HPDE6-E6E7 (cell line): ENCODE measurements around the gene TAS2R7.
A peak's percentile ranks its signal among the peaks of the same experiment; 100 is the strongest.
"Not testable (repeated sequence)": the region's sequence is repeated elsewhere in the genome, so short reads cannot be mapped to it uniquely, and the experiment has no call there.

Source experiments
- DNase-seq: peaks from one replicate; pipeline ENCODE4 v3.0.0; 2011; ENCODE audit warnings: missing footprints; ENCODE audit errors: extremely low spot score

The TAS2R7 gene, protein sequence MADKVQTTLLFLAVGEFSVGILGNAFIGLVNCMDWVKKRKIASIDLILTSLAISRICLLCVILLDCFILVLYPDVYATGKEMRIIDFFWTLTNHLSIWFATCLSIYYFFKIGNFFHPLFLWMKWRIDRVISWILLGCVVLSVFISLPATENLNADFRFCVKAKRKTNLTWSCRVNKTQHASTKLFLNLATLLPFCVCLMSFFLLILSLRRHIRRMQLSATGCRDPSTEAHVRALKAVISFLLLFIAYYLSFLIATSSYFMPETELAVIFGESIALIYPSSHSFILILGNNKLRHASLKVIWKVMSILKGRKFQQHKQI

DNA sequence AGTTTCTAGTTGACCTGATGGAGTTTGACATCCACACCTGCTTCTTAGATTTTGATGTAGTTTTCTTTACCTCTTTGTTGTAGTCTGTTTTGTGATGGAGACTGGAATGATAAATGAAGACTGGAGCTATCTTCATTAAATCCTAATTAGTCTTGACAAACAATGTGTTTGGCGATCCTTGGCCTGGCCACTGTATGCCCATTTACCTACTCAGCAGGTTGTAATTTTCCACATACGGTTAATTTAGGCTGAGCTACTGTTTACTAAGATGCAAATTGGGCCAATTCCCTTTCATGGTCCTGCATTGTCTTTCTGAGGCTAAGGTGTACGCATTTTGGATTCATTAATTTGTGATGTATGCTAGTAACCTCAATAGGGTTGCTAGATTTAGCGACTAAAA lies at the start of gene TAS2R7:
Gene TAS2R7, minus strand, starts transcription at position 41 of the 400 bp plus-strand sequence. CDS start 57 bp downstream, outside the sequence.
- no peak for DNase-seq

DNA sequence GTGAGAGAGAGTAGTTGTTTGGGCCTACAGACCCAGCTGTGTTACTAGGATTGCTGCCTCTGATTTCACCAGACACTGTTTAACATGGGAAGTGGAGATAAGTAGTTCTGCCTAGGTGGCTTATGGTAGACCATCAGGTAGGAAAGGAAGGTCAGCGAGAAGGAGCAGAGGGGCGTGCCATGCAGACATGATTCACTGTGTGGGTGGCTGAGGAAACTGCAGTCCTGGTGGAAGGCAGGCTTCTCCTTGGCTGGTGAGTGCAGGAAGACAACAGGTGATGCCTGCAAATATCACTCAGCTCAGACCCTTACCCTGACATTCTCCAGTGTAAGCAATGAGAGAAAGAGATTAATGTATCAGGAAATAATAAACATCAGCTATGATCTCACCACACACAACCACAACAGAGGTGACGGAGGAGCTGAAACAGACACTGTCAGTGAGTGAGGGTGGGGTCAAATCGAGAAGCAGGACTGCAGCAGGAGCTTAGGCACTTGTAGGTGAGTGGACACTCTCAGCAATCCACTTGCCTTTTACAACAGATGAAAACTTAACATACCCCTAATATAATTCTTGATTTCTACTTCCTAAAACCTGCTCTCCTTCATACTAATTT lies 48.9 kb upstream of the TAS2R7 start:
- DNase-seq = no peak

DNA sequence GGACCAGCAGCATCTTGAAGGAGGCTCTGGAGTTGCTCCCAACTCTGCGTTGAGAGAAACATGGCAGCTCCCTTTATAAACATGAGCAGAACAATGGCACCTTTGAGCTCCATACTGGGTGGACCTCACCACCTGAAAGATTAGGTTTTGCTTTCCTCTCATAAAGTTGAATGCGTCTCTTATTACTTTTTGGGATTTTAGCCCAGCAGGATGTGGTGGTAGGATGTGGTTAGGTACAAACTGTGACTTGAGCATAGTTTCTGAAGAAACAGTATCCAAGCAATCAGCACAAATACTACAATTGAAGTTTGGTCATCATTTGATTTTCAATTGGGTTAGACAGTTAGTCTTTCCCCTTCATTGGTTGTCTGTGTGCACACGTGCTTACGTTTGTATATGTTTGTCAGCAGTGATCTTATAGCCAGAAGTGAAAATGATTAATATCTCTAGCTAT lies 47.0 kb upstream of the TAS2R7 start, which contains the start of gene PRR4:
Gene PRR4, minus strand, starts transcription at position 51 of the 454 bp plus-strand sequence. Its CDS starts 38 bp downstream, at position 13.
- no peak for DNase-seq

DNA sequence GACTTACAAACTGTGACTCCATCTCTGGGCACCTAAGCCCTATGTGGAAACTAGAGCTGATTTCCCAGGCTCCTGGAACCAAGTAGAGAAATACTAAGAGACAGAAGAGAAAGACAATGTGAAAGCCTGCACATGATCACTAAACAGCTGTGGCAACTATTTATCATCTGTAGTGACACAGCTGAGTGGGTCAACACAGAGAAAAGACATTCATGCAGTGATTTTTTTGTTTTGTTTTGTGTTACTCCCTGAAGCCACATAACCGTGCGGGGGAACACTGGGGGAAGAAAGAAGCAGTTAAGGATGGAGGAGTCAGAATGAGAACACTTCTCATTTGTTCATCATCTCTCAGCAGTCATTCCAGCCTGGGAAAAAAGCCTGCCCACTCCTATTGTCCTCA lies 45.3 kb upstream of the TAS2R7 start:
- no peak for DNase-seq

DNA sequence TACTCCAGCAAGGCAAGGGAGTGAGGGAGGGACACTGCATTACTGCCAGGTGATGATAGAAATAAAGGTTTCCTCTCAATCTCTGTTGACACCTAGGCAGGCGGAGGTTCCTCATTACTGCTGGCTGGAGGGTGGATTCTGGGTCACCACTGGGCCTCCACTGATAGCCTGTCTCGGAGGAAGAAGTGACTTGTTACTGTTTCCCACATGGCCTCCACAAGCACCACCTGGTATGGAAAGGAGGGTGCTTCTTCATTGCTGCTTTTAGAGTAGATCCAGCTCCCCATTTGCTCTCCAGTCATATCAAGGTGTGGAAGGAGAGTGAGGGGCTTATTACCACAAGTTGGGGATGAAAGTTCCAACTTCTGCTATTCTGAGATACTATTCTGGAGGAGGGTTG lies 40.4 kb upstream of the TAS2R7 start:
- no peak for DNase-seq

DNA sequence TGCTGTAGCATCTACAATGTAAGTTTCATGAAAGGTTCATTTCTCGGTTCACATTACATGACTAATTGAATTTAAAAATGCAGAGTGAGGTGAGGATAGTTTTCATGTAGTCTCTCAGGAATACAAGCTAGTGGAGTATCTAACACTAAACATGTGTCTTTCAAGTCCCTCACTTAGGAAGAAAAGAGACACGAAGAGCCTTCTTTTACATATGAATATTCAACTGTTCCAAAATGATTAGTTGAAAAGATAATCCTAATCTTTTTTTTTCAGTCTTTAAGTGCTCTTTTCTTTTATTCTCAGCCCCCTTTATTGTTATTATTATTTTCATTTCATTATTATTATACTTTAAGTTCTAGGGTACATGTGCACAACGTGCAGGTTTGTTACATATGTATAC lies 36.0 kb upstream of the TAS2R7 start:
- DNase-seq = no peak

DNA sequence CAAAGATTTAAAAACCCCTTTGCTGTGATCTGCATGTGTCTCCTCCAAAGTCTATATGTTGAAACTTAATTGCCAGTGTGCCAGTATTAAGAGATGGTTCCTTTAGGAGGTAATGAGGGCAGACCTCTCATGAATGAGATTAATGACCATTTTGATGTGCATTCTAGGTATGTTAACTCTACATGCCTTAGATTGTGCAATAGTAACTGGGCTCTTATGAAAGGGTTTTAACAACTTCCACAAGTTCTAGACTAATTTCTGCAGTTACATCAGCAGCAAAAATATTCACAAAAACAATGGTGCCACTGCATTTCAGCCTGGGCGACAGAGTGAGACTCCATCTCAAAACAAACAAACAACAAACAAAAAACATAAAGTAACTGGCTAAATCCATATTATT lies 27.6 kb upstream of the TAS2R7 start:
- DNase-seq = no peak

DNA sequence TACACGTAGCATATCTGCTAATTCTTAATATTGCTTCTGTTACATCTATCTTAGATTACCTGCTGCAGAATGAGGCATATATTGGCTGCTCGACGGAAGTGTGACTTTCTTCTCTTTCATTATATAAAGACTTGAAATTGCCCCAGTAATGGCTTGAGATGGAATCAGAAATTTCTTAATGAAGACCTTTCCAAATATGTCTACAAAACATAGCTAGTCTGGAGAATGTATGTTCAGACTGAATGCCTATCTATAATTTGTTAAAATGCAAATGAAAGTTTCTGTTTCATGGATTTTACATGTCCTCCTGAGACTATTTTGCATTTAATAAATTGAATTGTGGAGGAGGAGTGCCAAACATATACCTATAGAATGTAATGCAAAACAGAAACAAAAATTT lies 23.8 kb upstream of the TAS2R7 start, which contains the start of gene TAS2R10:
Gene TAS2R10, minus strand, starts transcription at position 101 of the 400 bp plus-strand sequence. Its CDS starts 89 bp downstream, at position 12.
- no peak for DNase-seq

DNA sequence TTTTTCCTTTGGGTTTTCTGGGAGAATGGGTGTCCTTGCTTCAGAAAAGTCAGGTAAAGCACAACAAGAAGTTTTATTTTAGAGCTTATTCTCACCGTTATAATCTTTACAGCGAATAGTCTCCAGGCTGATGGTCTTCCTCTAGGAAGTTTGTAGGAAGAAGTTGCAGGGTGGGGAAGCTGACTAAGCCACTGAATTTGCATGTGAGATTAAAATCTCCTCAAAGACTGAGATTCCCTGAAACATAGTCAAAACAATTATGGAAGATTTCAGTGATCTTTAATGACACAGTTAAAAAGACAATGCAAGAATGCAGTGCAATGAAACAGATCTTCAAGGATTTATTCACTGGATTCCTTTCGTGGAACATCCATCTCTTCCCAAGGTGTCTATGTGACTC lies 22.5 kb upstream of the TAS2R7 start:
- no peak for DNase-seq

DNA sequence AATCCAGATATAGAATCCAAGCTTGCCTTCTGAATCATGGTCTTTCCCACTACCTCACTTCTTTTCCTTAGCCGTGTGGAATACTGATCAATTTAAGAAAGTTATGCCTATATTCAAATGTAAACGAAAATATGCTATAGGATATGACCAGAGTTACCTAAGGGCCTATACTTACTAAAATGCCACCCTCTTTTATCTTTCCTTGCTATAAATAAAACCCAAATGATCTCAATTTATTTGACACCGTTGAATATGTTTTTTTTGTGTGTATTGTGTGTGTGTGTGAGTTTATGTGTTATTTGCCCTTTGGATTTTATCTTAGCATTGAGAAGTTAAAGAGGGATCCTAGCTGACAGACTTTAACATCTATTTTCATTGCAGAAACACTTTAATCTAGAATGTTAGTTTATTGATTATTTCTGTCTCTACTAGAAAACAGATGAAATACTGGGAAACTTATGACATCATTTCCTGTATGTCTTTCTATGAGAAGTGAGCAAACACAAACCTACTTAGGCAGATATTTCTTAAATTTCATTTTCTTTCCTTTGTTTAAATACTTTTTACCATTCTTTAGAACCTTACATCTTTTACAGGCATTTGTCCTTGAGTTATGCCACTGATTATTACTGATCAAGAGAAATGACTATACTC lies 9.6 kb upstream of the TAS2R7 start:
- DNase-seq = no peak

DNA sequence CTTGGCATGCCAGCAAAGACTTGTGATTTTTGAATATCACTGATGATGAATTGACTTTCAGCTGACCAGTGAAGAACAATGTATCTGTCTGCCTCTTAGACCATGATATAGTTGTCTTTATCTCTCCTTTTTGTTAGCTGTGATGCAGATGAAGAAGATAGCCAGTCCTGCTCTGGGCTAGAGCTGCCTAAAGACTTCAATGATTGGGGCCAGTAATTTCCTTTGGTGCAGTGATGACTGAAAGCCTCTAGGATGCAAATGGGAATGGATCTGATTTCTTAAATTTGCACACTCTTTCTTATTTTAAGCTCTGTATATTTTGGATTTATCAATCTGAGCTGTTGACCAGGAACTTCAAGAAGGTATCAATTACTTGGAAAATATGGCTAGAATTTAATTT lies 7.6 kb upstream of the TAS2R7 start, which contains the start of gene TAS2R9:
Gene TAS2R9, minus strand, starts transcription at position 101 of the 400 bp plus-strand sequence. Its CDS starts 93 bp downstream, at position 8.
- DNase-seq = no peak

DNA sequence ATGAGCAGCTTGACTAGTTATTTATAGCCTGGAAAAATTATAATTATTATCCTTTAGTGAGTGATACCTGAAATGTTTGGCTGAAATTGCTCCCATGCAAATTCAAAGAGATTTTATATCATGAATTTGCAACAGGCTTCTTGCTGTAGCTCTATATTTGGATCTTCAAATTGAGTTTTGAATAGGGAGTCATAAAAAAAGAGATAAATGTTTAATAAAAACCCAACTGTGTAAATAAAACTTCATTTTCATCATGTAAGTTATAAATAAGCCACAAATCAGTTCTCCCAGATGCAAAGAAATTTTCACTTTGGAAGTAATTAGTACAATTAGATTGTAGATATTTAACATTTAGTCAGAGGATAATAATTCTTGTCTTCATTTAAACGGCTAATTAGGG lies 4.8 kb upstream of the TAS2R7 start, which contains the start of gene TAS2R8:
Gene TAS2R8, minus strand, starts transcription at position 101 of the 400 bp plus-strand sequence. CDS start 306 bp downstream, outside the sequence.
- DNase-seq = no peak

DNA sequence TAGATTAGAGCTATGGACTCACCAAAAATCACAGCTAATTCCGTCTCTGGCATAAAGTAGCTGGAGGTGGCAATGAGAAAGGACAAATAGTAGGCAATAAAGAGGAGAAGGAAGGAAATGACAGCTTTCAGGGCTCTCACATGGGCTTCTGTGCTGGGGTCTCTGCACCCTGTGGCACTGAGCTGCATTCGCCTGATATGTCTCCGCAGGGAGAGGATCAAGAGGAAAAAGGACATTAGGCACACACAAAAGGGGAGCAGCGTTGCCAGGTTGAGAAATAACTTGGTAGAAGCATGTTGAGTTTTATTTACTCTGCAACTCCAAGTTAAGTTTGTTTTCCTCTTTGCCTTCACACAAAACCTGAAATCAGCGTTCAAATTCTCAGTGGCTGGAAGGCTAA lies 686 bp downstream of the TAS2R7 start:
- no peak for DNase-seq

DNA sequence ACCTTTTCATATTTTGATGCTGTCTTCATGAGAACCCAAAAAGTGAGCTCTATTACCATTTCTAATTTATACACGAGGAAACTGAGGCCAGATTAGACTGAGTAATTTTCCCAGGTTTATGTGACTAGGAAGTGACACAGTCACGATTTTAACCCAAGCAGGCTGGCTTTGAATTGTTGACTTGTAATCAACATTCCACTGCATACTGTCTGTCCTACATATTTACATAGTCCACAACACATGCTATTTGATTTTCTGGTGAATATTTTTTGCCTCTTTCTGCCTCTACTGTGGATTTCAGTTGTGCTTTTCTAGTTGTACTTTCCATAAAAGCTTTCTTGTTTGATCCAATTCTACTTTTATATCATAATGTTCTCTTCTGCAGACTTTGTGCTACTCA lies 8.2 kb downstream of the TAS2R7 start:
- DNase-seq = no peak

DNA sequence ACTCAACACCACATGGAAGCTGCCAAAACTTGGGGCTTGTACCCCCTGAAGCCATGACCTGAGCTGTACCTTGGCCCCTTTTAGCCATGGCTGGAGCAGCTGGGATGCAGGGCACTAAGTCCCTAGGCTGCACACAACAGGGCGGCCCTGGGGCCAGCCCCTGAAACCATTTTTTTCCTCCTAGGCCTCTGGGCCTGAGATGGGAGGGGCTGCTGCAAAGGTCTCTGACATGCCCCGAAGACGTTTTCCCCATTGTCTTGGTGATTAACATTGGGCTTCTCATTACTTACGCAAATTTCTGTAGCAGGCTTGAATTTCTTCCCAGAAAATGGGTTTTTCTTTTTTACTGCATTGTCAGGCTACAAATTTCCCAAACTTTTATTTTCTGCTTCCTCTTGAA lies 10.7 kb downstream of the TAS2R7 start:
- DNase-seq = not testable (repeated sequence)

DNA sequence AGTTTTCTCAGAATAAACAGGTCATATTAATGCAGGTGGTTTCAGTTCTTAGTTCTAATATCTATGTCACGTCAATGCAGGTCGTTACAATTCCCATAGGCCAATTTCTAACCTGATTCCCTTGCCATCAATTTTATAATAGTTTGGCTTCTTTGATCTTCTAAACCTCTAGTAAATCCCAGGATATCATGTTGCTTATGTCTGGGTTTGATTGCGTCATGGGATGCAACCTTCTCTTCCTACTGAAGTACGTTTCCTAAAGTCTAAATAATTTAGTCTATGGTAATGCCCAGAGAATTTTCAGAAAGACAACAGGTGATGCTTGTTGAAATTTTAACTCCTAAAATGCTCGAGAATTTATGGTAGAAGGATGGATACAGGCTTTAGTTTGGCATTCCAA lies 19.2 kb downstream of the TAS2R7 start:
- DNase-seq = no peak

DNA sequence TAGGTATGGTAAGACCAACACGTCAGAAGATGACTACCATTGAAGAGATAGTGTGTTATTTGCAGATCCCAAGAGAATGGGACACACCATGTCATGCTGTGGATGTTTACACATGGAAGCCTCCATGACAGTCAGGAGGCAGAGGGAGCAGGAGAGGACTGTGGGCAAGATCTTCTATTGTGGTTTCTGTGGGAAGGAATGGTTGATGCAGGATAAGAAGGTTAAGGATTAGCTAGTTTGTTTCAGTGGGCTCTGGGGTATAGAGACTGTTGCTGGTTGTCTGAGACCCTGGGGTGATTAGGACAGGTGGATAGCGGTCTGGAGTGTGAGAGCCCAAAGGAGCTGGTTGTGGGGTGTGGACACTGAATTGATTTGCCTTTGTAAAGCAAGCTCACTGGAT lies 23.3 kb downstream of the TAS2R7 start:
- DNase-seq = no peak

DNA sequence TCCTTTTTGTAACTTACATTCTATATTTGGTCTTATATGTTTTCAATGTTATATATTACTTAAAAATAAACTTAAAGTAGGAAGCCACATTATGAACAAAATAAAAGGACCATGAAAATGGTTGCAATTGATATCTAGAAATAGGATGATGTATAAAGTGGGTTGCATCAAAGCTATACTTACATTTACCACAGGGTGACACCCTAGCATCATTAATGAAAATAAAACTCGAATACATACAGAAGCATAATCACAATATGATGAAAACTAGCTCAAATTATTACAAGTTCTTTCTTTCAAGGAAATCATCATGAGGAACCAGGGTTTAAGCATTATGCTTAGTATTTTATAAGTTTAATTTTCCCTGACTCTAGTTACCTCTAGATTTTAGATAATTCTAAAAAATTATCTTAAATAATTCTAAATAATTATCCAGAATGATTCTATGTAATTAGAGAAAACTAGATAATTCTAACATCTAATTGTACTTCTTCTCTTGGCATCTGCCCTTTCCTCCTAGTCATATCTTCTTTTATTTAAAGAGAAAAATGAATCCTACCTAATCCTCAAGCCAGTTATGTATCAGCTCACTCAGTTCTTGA lies 31.2 kb downstream of the TAS2R7 start:
- DNase-seq = peak; percentile 21

DNA sequence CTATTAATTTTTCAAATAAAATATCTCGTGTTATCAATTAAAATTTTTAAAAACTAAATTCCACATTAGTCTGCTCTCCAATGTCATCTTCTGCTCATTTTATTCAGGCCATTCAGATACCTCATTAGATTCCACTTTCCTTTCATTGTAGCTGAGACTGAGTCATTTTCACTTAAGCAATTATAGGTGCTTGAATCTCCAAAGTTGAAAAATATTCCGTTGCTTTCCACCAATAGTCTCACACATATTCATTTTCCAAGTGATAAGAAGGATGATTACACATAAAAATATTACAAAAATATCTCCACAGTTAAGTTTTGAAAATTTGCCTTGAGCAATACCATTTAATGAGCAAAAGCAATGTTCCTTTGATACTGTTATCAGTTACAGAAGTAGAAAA lies 42.8 kb downstream of the TAS2R7 start:
- no peak for DNase-seq

DNA sequence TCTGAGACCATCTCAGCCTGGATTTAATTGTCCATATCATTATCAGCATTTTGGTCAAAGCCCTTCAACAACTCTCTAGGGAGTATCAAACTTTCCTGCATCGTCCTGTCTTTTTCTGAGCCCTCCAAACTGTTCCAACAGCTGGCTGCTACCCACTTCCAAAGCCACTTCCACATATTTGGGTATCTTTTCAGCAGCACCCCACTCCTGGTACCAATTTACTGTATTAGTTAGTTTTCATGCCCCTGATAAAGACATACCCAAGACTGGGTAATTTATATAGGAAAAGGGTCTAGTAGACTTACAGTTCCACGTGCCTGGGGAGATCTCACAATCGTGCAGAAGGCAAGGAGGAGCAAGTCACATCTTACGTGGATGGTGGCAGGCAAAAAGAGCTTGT lies 46.2 kb downstream of the TAS2R7 start:
- no peak for DNase-seq

DNA sequence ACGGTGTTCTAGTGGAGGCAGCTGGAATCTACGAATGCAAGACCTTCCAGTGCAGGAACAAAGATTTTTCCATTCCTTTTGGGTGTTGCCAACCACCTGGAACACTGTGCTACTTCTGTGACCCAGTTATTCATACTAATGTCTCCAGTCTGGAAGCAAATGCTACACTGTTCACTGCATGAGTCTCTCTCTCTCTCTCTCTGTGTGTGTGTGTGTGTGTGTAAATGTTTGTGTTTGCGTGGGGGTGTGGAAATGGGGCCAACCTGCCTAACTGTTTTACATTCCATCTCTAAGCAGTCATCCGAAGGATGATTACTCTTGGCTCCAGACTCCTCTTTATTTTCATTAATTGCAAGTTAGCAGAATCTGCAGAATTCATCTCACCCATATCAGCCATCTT lies 49.4 kb downstream of the TAS2R7 start:
- DNase-seq = no peak
